KOPT-K1 (cell line): ENCODE results near the gene MACROH2A2.

Experiments
- H3K27ac ChIP-seq: fragments of 200-600 bp; sonication (generic); 2 replicates; pipeline ENCODE4 v1.5.1; 2016; ENCODE audit warnings: antibody characterized with exemption, mild to moderate bottlenecking, low read depth, low read length; ENCODE audit not compliant: poor library complexity, severe bottlenecking
- H3K36me3 ChIP-seq: fragments of 200-600 bp; sonication (generic); 2 replicates; pipeline ENCODE4 v1.5.1; 2017; ENCODE audit warnings: antibody characterized with exemption, mild to moderate bottlenecking, low read length, moderate library complexity; ENCODE audit not compliant: insufficient read depth
- H3K9me3 ChIP-seq: fragments of 200-600 bp; sonication (generic); 2 replicates; pipeline ENCODE4 v1.5.1; 2017; ENCODE audit warnings: antibody characterized with exemption, low read length, mild to moderate bottlenecking; ENCODE audit not compliant: insufficient read depth, poor library complexity, severe bottlenecking

The MACROH2A2 gene

DNA sequence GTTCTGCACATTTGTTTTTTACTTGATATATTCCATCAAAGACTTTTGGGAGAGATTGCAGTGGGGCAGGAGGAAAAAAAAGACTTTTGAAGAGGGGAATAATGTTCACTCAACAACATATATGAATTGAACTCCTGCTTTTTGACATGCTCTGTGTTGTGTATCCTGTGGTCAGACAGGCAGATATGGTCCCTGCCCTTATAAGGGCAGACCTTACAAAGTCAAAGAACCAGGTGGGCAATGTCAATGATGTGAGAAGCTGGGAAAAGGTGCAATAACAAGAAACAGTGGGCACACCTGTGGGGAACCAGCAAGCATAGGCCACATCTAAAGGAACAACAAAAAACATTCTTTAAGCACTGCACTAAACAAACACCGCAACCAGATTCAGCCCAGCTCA is 71.8 kb downstream of the MACROH2A2 start:
- H3K9me3 ChIP-seq, result no peaks in the 10 kb centered on the region
- H3K27ac ChIP-seq, result no peak overlapping the region
- H3K36me3 ChIP-seq, result no peaks in the 10 kb centered on the region

DNA sequence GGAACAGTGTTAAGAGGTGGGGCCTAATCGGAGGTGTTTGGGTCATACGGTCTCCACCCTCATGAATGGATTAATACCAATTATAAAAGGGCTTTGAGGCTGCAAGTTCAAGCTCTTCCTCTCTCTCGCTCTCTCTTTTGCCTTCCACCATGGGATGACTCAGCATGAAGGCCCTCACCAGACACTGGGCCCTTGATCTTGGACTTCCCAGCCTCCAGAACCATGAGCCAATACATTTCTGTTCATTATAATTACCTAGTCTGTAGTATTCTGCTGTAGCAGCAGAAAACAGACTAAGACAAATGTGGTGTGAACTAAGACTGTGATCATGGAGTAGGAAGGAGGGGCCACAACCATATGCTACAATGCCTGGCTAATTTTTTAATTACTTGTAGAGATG is 72.3 kb downstream of the MACROH2A2 start:
- H3K9me3 ChIP-seq, result no peaks in the 10 kb centered on the region
- no peak overlapping the region for H3K27ac ChIP-seq
- H3K36me3 ChIP-seq, result no peaks in the 10 kb centered on the region

DNA sequence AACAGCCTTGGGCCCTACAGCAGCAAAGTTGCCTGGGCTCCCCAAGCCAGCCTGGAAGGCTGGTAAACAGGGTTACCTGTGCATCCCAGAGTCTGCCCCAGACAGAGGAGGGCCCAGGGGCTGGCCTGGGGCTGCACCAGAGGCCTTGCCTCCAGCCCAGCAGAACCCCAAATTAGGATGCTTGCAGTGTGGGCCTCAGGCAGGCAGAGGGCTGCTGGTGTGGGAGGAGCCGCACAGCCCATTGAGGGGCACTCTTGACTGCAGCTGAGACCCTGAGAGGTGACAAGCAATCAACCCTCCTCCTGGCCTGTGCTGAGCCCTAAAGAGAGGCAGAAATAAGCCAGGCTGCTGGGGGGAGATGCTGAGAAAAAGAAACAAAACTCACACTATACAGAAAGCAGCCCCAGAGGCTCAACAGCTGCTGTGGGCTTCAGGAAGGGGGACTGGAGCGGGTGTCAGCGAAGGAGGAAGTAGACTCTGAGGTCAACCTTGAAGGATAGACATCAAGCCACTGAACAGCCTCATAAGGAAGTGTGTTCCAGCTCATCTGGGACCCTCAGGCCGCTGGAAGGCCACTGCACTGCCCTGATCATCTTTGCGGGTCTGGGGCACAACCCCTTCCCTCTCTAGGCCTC is 73.4 kb downstream of the MACROH2A2 start:
- Histone ChIP-seq H3K9me3 (no peaks in the 10 kb centered on the region), H3K27ac (no peak overlapping the region), H3K36me3 (no peaks in the 10 kb centered on the region)

DNA sequence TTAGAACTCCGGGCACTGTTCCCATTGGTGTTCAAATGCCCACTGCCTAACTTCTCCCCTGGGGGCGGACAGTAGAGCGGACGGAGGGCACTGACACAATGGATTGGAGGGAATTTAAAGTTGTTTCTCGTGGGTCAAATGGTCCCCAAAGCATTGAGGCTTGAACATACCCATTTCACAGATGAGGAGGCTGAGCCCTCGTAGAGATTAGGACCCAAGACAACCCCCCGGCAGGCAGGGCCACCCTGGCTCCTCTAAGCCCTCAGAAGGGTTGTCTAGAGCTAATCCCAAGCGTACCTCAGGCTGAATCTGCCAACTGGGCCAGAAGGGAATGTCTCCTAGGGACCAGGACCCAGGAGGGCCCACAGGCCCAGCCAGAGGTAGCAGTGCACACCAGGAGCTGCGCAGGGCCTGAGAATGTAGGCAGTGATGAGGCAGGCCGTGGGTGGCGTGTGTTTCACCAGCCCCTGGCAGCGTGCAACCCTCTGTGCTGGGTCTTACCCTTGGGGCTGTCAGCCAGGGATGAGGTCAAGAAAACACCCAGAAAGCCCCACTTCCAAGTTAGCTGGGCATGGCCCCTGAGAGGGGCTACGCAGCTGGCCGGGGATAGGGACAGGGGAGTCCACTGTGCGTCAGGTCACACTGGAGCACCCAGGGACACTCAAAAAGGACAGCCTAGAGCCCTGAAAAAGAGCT is 74.2 kb downstream of the MACROH2A2 start:
- Histone ChIP-seq H3K9me3 (no peaks in the 10 kb centered on the region), H3K36me3 (no peaks in the 10 kb centered on the region)

DNA sequence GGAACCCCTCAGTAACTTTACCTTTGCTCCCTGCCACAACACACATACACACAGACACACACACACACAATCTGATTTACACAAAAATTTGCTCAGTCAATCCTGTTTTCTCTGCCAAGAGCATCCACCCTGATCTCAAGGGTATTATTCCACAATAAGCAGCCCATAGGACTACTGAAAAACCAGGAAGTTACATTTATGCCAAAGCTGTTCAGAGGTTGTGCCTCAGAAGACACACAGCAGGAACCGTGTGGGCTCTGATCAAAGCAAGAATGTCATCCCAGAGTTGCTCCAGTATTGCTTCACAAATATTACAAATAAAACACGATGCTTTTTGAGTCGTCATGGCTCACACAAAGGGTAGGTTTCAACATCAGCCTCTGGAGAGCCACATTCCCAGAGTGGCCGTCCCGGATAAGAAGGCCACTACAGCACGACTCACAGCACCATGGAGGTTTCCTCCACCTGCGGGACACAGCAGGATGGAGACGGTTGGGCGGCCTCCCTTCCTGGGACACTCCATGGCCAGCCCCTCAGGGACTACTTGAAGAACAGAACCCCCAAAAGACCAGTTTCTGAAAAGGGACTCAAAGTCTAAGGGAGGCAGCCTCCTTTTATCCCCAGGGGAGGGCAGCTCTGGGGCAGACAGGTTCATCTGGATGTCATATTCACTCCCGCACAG is 78.4 kb downstream of the MACROH2A2 start:
- H3K9me3 ChIP-seq, result no peaks in the 10 kb centered on the region
- no peak overlapping the region for H3K27ac ChIP-seq
- H3K36me3 ChIP-seq, result no peaks in the 10 kb centered on the region; the same call in 1 of the 2 replicates

More for the DNA sequence above, 74.2 kb downstream of the MACROH2A2 start:
- no peak overlapping the region for H3K27ac ChIP-seq

DNA sequence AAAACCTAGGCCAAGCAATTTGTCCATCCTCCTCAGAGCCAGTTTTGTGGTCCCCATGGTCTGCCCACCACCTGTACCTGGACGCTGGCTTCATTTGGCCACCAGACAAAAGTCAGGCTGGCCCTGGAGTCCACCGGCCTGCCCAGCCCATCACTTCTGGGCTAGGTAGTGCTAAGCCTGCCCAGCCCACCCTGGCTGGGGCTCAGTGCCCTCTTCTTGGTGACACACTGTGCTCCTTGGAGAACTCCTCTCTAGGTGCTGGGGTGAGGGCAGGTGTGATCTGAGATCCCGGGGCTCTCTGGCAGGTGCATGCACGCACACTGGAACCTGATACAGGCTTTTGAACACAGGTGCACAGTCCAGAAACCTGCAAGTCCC is 78.9 kb downstream of the MACROH2A2 start:
- H3K36me3 ChIP-seq, result no peaks in the 10 kb centered on the region; the same call in 1 of the 2 replicates
- H3K9me3 ChIP-seq, result no peaks in the 10 kb centered on the region
- no peak overlapping the region for H3K27ac ChIP-seq

DNA sequence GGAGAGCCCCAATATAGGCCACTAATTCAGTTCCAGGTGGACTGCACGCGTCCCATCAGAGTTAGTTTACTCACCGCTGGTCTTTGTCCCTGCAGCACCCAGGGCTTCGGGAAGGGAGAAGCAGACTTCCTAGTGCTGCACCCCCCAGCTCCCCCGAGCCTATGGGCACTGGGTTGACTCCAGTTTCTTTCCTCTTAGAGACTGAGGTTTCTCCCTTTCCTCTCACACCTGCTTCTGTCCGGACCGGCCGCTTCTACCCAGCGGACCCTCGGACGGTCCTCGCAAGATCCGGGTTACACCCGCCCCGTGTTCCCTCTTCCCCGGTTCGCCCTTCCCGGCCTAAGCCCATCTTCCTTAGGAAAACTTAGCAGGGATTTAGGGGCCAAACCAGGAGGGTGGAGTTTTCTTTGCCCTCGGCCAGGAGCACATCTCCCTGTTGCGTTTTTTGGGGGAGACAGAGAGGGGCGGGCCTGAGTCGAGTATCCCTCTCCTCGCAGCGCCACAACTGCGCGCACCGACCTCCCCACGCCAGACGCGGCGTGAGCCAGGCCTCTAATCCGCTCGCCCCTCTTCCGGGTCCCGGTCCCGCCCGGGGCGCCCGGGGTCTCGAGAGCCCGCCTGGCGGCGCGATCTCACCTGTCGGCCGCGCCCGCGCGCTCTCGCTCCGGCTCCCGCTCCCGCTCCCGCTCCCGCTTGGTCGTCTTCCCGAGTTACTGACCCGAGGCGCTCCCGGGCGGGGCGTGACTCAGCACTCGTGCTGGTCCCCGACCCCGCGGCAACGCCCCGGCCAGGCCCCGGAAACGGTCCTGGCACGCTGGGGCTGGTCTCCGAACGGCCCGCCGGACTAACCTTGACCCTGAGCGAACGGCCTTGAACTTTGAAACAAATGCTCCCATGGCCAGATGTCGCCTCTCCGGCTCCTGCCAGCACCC is 79.7 kb downstream of the MACROH2A2 start, which contains the start of gene AIFM2:
AIFM2 (minus strand) TSS at position 728 of the 932 bp plus-strand sequence. CDS start 8,741 bp downstream, outside the sequence.
- no peak within 1 kb of the TSS for H3K27ac ChIP-seq
- no peaks in the 10 kb centered on the region for H3K9me3 ChIP-seq
- no peaks in the 10 kb centered on the region; the same call in 1 of the 2 replicates for H3K36me3 ChIP-seq

DNA sequence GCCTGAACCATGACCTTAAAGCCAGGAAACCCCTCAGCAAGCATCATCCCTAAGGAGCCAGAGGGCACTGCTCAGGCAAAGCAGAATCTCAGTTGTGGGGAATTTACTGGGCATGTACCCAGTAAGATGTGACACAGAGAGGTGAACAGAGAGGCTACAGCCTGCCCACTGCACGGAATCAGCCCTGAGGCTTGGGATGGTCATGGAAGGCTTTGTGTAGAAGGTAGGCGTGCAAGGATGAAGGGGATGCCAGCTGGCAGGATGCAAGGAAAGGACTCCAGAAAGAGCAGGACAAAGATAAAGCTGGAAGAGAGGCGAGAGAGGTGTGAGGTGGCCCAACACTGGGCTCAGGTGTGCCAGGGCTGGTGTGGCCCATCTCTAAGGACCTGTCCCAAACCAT is 82.4 kb downstream of the MACROH2A2 start:
- Histone ChIP-seq H3K36me3 (peaks cover 11% of the 10 kb centered on the region), H3K27ac (no peak overlapping the region)

DNA sequence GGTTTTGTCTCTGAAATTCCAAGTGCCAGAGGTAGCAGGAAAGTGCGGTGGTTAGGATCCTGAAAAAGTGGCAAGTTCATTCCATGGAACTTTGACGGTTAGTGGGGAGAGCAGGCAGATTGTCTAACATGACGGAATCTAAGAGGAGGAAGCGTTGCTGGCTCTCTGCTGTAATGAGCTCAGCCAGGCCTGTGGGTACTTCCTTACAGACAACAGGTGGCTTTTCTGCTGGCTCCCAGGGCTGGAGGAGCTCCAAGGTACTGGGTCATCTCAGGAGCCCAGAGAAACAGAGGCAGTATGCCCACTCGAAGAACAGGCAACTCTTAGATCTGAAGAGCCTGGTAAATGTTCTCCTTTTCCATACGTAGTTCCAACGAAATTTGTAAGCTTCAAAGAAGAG is 83.0 kb downstream of the MACROH2A2 start:
- Histone ChIP-seq H3K27ac (no peak overlapping the region), H3K36me3 (peaks cover 16% of the 10 kb centered on the region), H3K9me3 (no peaks in the 10 kb centered on the region)

More for the DNA sequence above, 82.4 kb downstream of the MACROH2A2 start:
- H3K9me3 ChIP-seq, result no peaks in the 10 kb centered on the region

DNA sequence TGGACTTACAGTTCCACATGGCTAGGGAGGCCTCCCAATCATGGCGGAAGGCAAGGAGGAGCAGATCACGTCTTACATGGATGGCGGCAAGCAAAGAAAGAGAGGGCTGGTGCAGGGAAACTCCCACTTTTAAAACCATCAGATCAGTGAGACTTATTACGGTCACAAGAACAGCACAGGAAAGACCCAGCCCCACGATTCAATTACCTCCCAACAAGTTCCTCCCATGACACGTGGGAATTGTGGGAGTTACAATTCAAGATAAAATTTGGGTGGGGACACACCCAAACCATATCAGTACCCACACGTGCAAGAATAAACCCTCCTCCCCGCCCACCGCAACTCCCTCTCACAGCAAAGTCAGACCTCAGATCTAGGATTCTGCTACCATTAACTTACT is 84.5 kb downstream of the MACROH2A2 start:
- no peak overlapping the region for H3K27ac ChIP-seq
- H3K9me3 ChIP-seq, result no peaks in the 10 kb centered on the region
- peaks cover 22% of the 10 kb centered on the region for H3K36me3 ChIP-seq

DNA sequence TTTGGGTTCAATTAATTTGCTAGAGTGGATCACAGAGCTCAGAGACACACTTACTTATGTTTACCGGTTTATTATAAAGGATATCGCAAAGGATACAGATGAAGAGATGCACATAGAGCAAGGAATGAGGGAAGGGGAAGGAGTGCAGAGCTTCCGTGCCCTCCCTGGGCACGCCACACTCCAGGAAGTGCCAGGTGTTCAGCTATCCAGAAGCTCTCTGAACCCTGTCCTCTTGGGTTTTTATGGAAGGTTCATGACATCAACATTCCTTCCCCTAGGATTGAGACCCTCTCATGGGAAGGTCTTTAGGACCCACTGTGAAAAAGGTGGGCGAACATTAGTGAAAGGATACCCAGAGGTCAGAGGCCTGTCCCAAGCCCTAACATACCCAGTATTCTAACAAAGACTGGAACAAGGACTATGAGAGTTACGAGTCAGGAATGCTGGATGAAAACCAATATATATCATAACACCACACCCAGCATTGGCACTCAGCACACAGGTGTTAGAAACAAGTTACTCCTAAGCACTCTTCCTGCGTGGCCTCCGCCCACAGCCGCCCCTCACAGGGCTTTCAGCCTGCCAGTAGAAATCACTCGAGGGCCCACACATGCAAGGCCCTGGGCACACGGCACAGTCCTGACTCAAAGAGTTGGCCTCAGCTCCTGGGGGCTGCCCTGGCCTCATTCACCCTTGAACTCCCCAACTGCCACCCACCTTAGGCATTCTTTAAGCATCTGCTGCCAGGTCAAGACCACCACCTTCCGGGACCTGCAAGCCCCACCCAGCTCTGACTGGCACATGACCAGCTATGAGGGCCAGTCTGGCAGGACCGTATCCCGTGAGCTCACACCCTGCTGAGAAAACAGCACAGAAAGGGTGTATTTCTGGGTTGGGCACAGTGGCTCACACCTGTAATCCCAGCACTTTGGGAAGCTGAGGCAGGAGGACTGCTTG is 85.6 kb downstream of the MACROH2A2 start:
- Histone ChIP-seq H3K27ac (no peak overlapping the region), H3K36me3 (peaks cover 22% of the 10 kb centered on the region), H3K9me3 (no peaks in the 10 kb centered on the region)

DNA sequence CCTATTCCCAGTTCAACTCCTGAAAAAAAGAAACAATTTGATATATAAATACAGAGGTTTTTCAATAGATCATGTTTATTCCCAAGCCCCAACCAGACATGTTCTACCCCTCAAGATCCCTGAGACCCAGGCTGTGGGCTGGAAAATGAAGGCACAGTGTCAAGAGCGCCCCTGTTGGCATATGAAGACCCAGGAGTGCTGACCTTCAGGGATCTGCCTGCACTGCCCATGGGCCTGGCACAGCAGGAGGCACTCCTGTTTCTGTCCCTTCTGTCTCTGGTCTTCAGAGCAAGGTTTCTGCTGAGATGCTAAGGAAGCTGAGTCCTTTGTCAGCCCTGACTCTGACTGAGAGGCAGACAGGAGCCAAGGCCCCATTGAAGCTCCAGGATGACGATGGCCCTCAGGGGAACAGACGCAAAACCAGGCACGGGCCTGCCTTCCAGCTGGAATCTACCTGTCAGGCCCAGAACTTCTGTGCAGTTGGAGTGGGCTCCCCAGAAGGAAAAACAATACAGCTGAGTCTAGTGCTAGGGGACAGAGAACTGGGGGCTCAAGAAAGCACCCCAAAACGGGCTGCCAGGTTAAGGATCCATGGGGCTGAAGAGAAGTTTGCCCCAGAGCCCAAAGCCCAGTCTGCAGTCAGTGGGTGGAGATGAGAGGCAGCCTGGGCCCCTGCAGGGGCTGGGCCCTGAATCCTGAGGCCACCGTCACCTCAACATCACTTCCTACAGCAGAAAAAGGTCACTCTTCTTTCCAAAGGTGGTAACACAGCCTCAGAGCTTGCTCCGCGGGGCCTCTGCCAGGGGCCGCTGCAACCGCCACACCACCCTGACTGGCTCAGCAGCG is 86.7 kb downstream of the MACROH2A2 start:
- H3K36me3 ChIP-seq, result peaks cover 22% of the 10 kb centered on the region

DNA sequence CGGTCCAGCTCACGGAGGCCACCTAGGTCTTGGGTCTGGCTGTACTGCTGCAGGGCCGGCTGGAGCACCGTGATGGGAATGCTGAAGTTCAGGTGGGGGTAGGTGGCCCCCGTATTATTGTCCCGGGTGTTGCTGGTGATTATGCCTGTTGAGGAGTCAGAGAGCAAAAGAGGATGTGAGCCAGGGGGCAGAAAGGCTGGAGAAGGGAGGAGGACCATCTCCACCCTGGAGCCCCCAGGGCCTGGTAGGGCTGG is 87.3 kb downstream of the MACROH2A2 start:
- Histone ChIP-seq H3K9me3 (no peaks in the 10 kb centered on the region), H3K36me3 (peaks cover 22% of the 10 kb centered on the region), H3K27ac (no peak overlapping the region)

More for the DNA sequence above, 86.7 kb downstream of the MACROH2A2 start:
- H3K9me3 ChIP-seq, result no peaks in the 10 kb centered on the region
- H3K27ac ChIP-seq, result no peak overlapping the region
